ACC112 (cell line): Measurements from ENCODE around the gene CAMTA1.

ENCODE experiments used
- H2AFZ ChIP-seq: fragments of 200-600 bp; sonication (generic); one replicate; pipeline ENCODE4 v1.6.0; 2017; ENCODE audit warnings: antibody characterized with exemption, low read length; ENCODE audit not compliant: unreplicated experiment
- H3K27ac ChIP-seq: fragments of 200-600 bp; sonication (generic); 2 replicates; pipeline ENCODE4 v1.5.1; 2014; ENCODE audit warnings: low read depth, mild to moderate bottlenecking, antibody characterized with exemption, low read length, moderate library complexity
- H3K27me3 ChIP-seq: fragments of 200-600 bp; sonication (generic); 2 replicates; pipeline ENCODE4 v1.6.1; 2014; ENCODE audit warnings: mild to moderate bottlenecking, antibody characterized with exemption, low read length, moderate library complexity, mixed read lengths; ENCODE audit not compliant: insufficient read depth
- H3K36me3 ChIP-seq: fragments of 200-600 bp; sonication (generic); 2 replicates; pipeline ENCODE4 v1.6.1; 2016; ENCODE audit warnings: mild to moderate bottlenecking, antibody characterized with exemption, low read length, moderate library complexity, mixed read lengths; ENCODE audit not compliant: insufficient read depth
- H3K4me1 ChIP-seq: fragments of 200-600 bp; sonication (generic); one replicate; pipeline ENCODE4 v1.6.1; 2016; ENCODE audit warnings: low read length, mixed read lengths; ENCODE audit not compliant: insufficient read depth, unreplicated experiment, control insufficient read depth
- H3K4me3 ChIP-seq: fragments of 200-600 bp; sonication (generic); 2 replicates; pipeline ENCODE4 v1.5.1; 2014; ENCODE audit warnings: mild to moderate bottlenecking, low read depth, low read length
- H3K79me2 ChIP-seq: fragments of 200-600 bp; sonication (generic); one replicate; pipeline ENCODE4 v1.6.0; 2016; ENCODE audit warnings: low read length; ENCODE audit not compliant: control insufficient read depth, unreplicated experiment, insufficient read depth

The CAMTA1 gene

GRCh38 chr1:7663451-7664146 is 878.3 kb downstream of the CAMTA1 start:
- Histone ChIP-seq H2AFZ (no peak overlapping the region), H3K79me2 (no peaks in the 10 kb centered on the region), H3K27ac (no peak overlapping the region), H3K4me3 (no peak overlapping the region), H3K4me1 (no peaks in the 10 kb centered on the region), H3K36me3 (no peaks in the 10 kb centered on the region), H3K27me3 (no peaks in the 10 kb centered on the region)

- no peaks in the 10 kb centered on the region for H3K4me1 ChIP-seq
- H2AFZ ChIP-seq, result no peak overlapping the region
- H3K36me3 ChIP-seq, result no peaks in the 10 kb centered on the region
Observed at GRCh38 chr1:7664147-7664892, 879.1 kb downstream of the CAMTA1 start.

GRCh38 chr1:7664893-7665250 is 879.6 kb downstream of the CAMTA1 start:
- H3K27ac ChIP-seq, result no peak overlapping the region
- H3K4me3 ChIP-seq, result no peak overlapping the region
- no peaks in the 10 kb centered on the region for H3K27me3 ChIP-seq
- no peaks in the 10 kb centered on the region for H3K4me1 ChIP-seq
- H2AFZ ChIP-seq, result no peak overlapping the region
- H3K79me2 ChIP-seq, result no peaks in the 10 kb centered on the region
- H3K36me3 ChIP-seq, result no peaks in the 10 kb centered on the region

More at GRCh38 chr1:7664147-7664892, 879.1 kb downstream of the CAMTA1 start:
- no peak overlapping the region for H3K27ac ChIP-seq
- H3K4me3 ChIP-seq, result no peak overlapping the region
- no peaks in the 10 kb centered on the region for H3K27me3 ChIP-seq
- H3K79me2 ChIP-seq, result no peaks in the 10 kb centered on the region

GRCh38 chr1:7666249-7666648 is 881.0 kb downstream of the CAMTA1 start:
- H3K79me2 ChIP-seq, result no peaks in the 10 kb centered on the region
- H3K27me3 ChIP-seq, result no peaks in the 10 kb centered on the region
- H3K4me1 ChIP-seq, result no peaks in the 10 kb centered on the region
- no peak overlapping the region for H3K4me3 ChIP-seq
- no peak overlapping the region for H2AFZ ChIP-seq
- no peak overlapping the region for H3K27ac ChIP-seq
- no peaks in the 10 kb centered on the region for H3K36me3 ChIP-seq

GRCh38 chr1:7667159-7667558 is 881.9 kb downstream of the CAMTA1 start:
- Histone ChIP-seq H3K27ac (no peak overlapping the region), H3K36me3 (no peaks in the 10 kb centered on the region), H3K4me3 (no peak overlapping the region), H3K27me3 (no peaks in the 10 kb centered on the region), H2AFZ (no peak overlapping the region), H3K79me2 (no peaks in the 10 kb centered on the region), H3K4me1 (no peaks in the 10 kb centered on the region)

- Histone ChIP-seq H3K4me3 (no peak overlapping the region), H3K79me2 (no peaks in the 10 kb centered on the region), H2AFZ (peak overlapping the region; percentile 51), H3K4me1 (no peaks in the 10 kb centered on the region), H3K36me3 (no peaks in the 10 kb centered on the region), H3K27me3 (no peaks in the 10 kb centered on the region), H3K27ac (no peak overlapping the region)
Observed at GRCh38 chr1:7667625-7668218, 882.5 kb downstream of the CAMTA1 start.

GRCh38 chr1:7669559-7670311 is 884.5 kb downstream of the CAMTA1 start:
- Histone ChIP-seq H3K4me3 (no peak overlapping the region), H3K27me3 (peaks cover 13% of the 10 kb centered on the region), H3K4me1 (no peaks in the 10 kb centered on the region), H3K79me2 (no peaks in the 10 kb centered on the region), H2AFZ (no peak overlapping the region), H3K36me3 (no peaks in the 10 kb centered on the region), H3K27ac (no peak overlapping the region)

GRCh38 chr1:7670334-7671145 is 885.3 kb downstream of the CAMTA1 start:
- H2AFZ ChIP-seq, result no peak overlapping the region
- H3K27me3 ChIP-seq, result peaks cover 20% of the 10 kb centered on the region
- H3K27ac ChIP-seq, result no peak overlapping the region
- no peaks in the 10 kb centered on the region for H3K36me3 ChIP-seq
- no peaks in the 10 kb centered on the region for H3K79me2 ChIP-seq
- no peaks in the 10 kb centered on the region for H3K4me1 ChIP-seq
- H3K4me3 ChIP-seq, result no peak overlapping the region

GRCh38 chr1:7671146-7671465 is 885.9 kb downstream of the CAMTA1 start:
- H3K4me1 ChIP-seq, result no peaks in the 10 kb centered on the region
- H3K27ac ChIP-seq, result no peak overlapping the region
- H3K79me2 ChIP-seq, result no peaks in the 10 kb centered on the region
- H3K4me3 ChIP-seq, result no peak overlapping the region
- H2AFZ ChIP-seq, result no peak overlapping the region
- H3K27me3 ChIP-seq, result peaks cover 25% of the 10 kb centered on the region
- no peaks in the 10 kb centered on the region for H3K36me3 ChIP-seq

GRCh38 chr1:7671676-7672075 is 886.4 kb downstream of the CAMTA1 start:
- no peak overlapping the region for H3K4me3 ChIP-seq
- H3K36me3 ChIP-seq, result no peaks in the 10 kb centered on the region
- no peak overlapping the region for H2AFZ ChIP-seq
- H3K27me3 ChIP-seq, result peaks cover 30% of the 10 kb centered on the region
- no peak overlapping the region for H3K27ac ChIP-seq
- H3K79me2 ChIP-seq, result no peaks in the 10 kb centered on the region
- no peaks in the 10 kb centered on the region for H3K4me1 ChIP-seq
